SU-DHL-6 (cell line): ENCODE data around the gene IGSF8.

Source experiments
- H2AFZ ChIP-seq: fragments of 200-600 bp; sonication (generic); 2 replicates; pipeline ENCODE4 v1.6.1; 2014; ENCODE audit warnings: low read depth, mild to moderate bottlenecking, moderate library complexity, mixed read lengths, antibody characterized with exemption, low read length; ENCODE audit not compliant: severe bottlenecking
- H3F3A ChIP-seq: fragments of 200-600 bp; shearing (Covaris generic); 2 replicates; pipeline ENCODE4 v1.6.0; 2016; ENCODE audit warnings: antibody characterized with exemption, mild to moderate bottlenecking; ENCODE audit not compliant: insufficient read depth
- H3K27ac ChIP-seq: fragments of 200-600 bp; sonication (generic); 2 replicates; pipeline ENCODE4 v1.5.1; 2016; ENCODE audit warnings: low read depth, mild to moderate bottlenecking, low read length, moderate library complexity, mixed read lengths
- H3K27me3 ChIP-seq: fragments of 200-600 bp; sonication (generic), shearing (Covaris generic); 2 replicates; pipeline ENCODE4 v1.6.0; 2014; ENCODE audit warnings: mild to moderate bottlenecking, low read length
- H3K36me3 ChIP-seq: fragments of 200-600 bp; sonication (generic); 2 replicates; pipeline ENCODE4 v1.6.1; 2014; ENCODE audit warnings: mild to moderate bottlenecking, low read length, mixed read lengths
- H3K4me2 ChIP-seq: fragments of 300-600, 200-600 bp; shearing (Covaris generic), sonication (generic); 2 replicates; pipeline ENCODE4 v1.6.0; 2014; ENCODE audit warnings: low read length, low read depth, mild to moderate bottlenecking; ENCODE audit not compliant: poor library complexity, severe bottlenecking
- H3K4me3 ChIP-seq: fragments of 200-600 bp; sonication (generic); 2 replicates; pipeline ENCODE4 v1.5.1; 2014; ENCODE audit warnings: antibody characterized with exemption, low read length, mild to moderate bottlenecking, mixed read lengths; ENCODE audit not compliant: insufficient read depth, poor library complexity, severe bottlenecking
- H3K79me2 ChIP-seq: fragments of 200-600 bp; sonication (generic); 2 replicates; pipeline ENCODE4 v1.6.1; 2014; ENCODE audit warnings: mild to moderate bottlenecking, low read length, moderate library complexity; ENCODE audit not compliant: insufficient read depth
- H3K9ac ChIP-seq: fragments of 200-600 bp; sonication (generic); 2 replicates; pipeline ENCODE4 v1.7.0; 2014; ENCODE audit warnings: mild to moderate bottlenecking, low read length
- H3K9me2 ChIP-seq: fragments of 200-600 bp; sonication (generic); replicated peaks from 2 replicates; pipeline ENCODE4 v1.6.1; 2014; ENCODE audit warnings: low read length; ENCODE audit not compliant: insufficient read depth
- H3K9me3 ChIP-seq: fragments of 200-600 bp; sonication (generic); 2 replicates; pipeline ENCODE4 v1.6.1; 2014; ENCODE audit warnings: low read length, mixed read lengths; ENCODE audit not compliant: insufficient read depth
- H4K20me1 ChIP-seq: fragments of 200-600 bp; sonication (generic); 2 replicates; pipeline ENCODE4 v1.6.1; 2014; ENCODE audit warnings: low read depth, mild to moderate bottlenecking, antibody characterized with exemption, low read length, moderate library complexity, mixed read lengths
- CTCF ChIP-seq: fragments of 200-600 bp; sonication (generic); IDR thresholded peaks from one replicate; pipeline ENCODE4 v1.5.1; 2017; ENCODE audit warnings: antibody characterized with exemption, mild to moderate bottlenecking, low read length, moderate library complexity; ENCODE audit not compliant: insufficient read depth, poor library complexity, severe bottlenecking
- EZH2phosphoT487 ChIP-seq: fragments of 200-600 bp; sonication (generic), shearing (Covaris generic); conservative IDR thresholded peaks from 2 replicates; pipeline ENCODE4 v1.6.1; 2018; ENCODE audit warnings: mild to moderate bottlenecking, antibody characterized with exemption, low read length, moderate library complexity, mixed read lengths

Gene IGSF8

GRCh38 chr1:160092366-160093068, 5.9 kb downstream of the IGSF8 start:
- Histone ChIP-seq H3K9me2 (no peaks in the 10 kb centered on the region), H3K9me3 (no peaks in the 10 kb centered on the region), H3K9ac (no peak overlapping the region), H3F3A (no peaks in the 10 kb centered on the region), H2AFZ (no peak overlapping the region), H3K36me3 (no peaks in the 10 kb centered on the region), H3K4me2 (no peak overlapping the region), H3K4me3 (no peak overlapping the region), H3K27ac (no peak overlapping the region), H4K20me1 (no peaks in the 10 kb centered on the region), H3K79me2 (no peaks in the 10 kb centered on the region), H3K27me3 (no peaks in the 10 kb centered on the region)
- TF ChIP-seq EZH2phosphoT487 (no peak), CTCF (no peak)

GRCh38 chr1:160091666-160092223, 6.7 kb downstream of the IGSF8 start:
- no peaks in the 10 kb centered on the region for H3K36me3 ChIP-seq
- H3K27me3 ChIP-seq = no peaks in the 10 kb centered on the region
- no peaks in the 10 kb centered on the region for H4K20me1 ChIP-seq
- H3K79me2 ChIP-seq = no peaks in the 10 kb centered on the region
- H3K9me3 ChIP-seq = no peaks in the 10 kb centered on the region
- no peak overlapping the region for H3K4me3 ChIP-seq
- H2AFZ ChIP-seq = no peak overlapping the region
- no peak overlapping the region for H3K27ac ChIP-seq
- H3K4me2 ChIP-seq = no peak overlapping the region
- no peak for TF ChIP-seq EZH2phosphoT487
- TF ChIP-seq CTCF = no peak
- H3K9me2 ChIP-seq = no peaks in the 10 kb centered on the region
- H3F3A ChIP-seq = no peaks in the 10 kb centered on the region
- no peak overlapping the region for H3K9ac ChIP-seq

- Histone ChIP-seq H3K4me2 (no peak overlapping the region), H3K9me3 (no peaks in the 10 kb centered on the region), H3K79me2 (no peaks in the 10 kb centered on the region), H3K9me2 (no peaks in the 10 kb centered on the region), H3K27ac (no peak overlapping the region), H3K9ac (no peak overlapping the region), H2AFZ (no peak overlapping the region), H3F3A (no peaks in the 10 kb centered on the region), H3K36me3 (no peaks in the 10 kb centered on the region), H4K20me1 (no peaks in the 10 kb centered on the region), H3K4me3 (no peak overlapping the region), H3K27me3 (no peaks in the 10 kb centered on the region)
- TF ChIP-seq EZH2phosphoT487 (no peak), CTCF (no peak)
Observed at GRCh38 chr1:160090760-160091159, 7.7 kb downstream of the IGSF8 start.
